HG02763 (cell line): Measurements from ENCODE around the gene TMC3.
"Not testable (repeated sequence)": the region's sequence is repeated elsewhere in the genome, so short reads cannot be mapped to it uniquely, and the experiment has no call there.

Experiments used
- ATAC-seq: cut with Tn5 transposase; IDR thresholded peaks from one replicate; pipeline ENCODE4 v1.9.1; 2021; ENCODE audit warnings: mild to moderate bottlenecking, moderate library complexity; ENCODE audit not compliant: unreplicated experiment

TMC3 gene

GRCh38 chr15:81373775-81374395 lies at the start of gene TMC3:
TSS of gene TMC3 (minus strand) at chr15:81374213. CDS start at chr15:81374077, 136 bp downstream.
- ATAC-seq: no peak

- ATAC-seq: no peak
These were observed 47.4 kb upstream of the TMC3 start for GRCh38 chr15:81421461-81421860.

DNA sequence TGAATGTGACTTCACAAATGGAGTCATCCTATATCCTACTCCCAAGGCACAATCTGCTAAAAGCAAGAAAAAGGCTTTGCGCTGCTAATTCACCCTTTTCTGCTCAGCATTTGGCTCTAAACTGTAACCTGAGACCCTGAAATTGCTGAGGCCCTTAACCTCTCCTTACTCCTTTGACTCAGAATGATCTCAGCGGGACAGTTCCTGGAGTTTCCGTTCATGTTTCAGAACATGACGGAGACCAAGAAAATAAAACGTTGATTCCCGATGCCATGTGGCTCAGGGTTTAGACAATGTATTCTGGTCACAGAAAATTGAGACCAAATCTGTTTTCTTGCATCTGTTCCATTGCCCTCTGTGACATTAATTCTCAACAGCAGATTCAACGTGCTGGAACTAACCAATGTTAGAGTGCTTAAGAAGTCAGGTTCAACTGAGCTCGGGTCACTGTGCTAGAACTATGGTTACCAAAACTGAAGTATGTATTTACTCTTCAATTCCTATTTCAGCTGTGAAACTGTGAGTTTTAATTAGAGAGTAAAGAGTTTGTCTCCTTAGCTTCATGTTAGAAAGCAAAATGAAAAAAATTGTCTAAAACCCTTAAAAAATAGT lies 45.4 kb upstream of the TMC3 start:
- ATAC-seq: no peak

GRCh38 chr15:81418891-81419290 lies 44.9 kb upstream of the TMC3 start:
- ATAC-seq: no peak

- no peak for ATAC-seq
These were observed 44.4 kb upstream of the TMC3 start for GRCh38 chr15:81418444-81418843.

GRCh38 chr15:81414274-81414968 lies 40.4 kb upstream of the TMC3 start:
- not testable (repeated sequence) for ATAC-seq

- no peak for ATAC-seq
These were observed 39.8 kb upstream of the TMC3 start for GRCh38 chr15:81413851-81414250.

DNA sequence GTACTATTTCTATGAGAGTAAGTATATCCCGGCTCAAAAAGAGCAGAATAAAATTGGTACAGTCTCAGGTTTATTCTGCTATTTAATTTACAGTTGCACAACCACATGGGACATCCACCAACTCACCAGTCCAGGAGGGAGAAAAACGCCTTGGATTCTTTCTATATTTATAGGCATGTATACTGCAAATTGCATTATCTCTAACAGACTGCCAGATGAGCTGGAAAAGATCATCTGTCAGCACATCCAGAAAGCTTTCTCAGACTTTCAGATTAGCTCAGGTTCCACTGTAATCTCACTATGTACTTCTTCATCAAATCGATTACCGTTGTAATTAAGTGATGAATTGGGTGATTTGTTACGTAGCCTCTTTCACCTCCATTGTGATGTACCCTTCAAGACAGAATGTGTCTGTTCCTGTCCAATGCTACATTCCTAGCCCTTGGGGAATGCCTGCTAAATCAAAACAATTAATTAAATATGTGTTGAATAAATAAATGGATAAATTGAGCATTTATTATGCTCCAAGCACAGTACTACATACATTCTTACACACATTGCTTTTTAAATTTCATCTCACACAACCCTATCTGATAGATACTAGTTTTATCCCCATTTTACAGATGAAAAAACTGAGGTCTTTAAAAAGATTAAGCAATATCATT lies 38.1 kb upstream of the TMC3 start:
- no peak for ATAC-seq

DNA sequence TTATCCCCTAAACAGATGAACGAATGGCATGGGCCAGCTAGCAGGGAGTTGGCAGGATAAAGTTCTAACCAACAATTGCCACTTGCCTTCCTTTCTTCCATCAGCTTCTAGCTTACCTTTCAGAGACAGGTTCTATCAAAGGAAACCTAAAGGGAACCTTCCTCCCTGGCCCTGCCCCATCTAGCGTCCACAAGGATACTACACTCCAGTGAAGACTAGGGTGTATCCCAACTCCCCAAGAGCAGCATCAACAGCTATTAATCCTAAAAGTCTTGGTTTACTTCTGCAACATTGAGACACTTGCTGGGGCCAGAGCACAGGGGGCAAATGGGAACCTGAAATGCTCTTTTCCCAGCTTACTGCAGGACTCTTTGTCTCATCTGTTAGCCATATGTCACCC lies 37.0 kb upstream of the TMC3 start:
- no peak for ATAC-seq

GRCh38 chr15:81410318-81410753 lies 36.3 kb upstream of the TMC3 start:
- no peak for ATAC-seq

DNA sequence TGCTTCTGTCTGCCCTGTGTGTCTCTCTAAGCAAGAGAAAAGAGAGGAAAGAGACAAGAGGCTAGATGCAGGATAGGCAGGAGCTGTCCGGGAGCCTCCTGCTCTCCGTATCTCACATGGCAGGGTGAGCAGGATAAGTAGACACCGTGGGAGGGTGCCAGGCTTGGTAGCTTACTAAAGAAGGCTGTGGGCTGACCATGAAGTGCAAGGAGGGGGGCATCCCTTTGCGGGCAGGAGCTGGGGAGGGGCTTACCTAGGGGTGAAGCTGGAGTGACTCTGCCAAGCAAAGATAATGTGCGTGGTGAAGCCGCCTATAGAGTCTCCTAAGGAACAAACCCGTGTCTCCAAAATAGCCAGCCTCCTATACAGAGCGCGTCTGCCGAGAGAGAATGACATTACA lies 33.7 kb upstream of the TMC3 start:
- ATAC-seq: no peak

- no peak for ATAC-seq
These were observed 33.2 kb upstream of the TMC3 start for GRCh38 chr15:81407176-81407575.

GRCh38 chr15:81400640-81401236 lies 26.7 kb upstream of the TMC3 start:
- no peak for ATAC-seq

GRCh38 chr15:81398910-81399551 lies 25.0 kb upstream of the TMC3 start:
- ATAC-seq: no peak

DNA sequence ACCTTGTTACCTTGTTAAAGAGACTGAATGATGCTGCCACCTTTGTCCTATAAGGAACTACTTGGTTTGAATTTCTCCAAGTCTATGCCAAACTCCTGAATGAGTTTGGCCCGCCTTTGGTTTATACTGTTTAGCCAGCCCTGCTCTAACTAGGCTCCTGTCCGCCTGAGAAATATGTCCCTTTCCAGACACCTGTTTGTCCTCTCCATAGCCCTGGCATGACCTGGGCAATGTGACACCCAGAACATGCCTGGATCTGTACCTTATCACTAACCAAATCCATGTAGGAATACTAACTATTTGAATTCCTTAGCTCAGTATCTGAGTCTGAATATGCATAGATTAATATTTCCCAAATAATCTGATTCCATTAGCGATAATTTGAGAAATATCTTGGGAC lies 24.4 kb upstream of the TMC3 start:
- ATAC-seq: no peak

GRCh38 chr15:81394603-81395002 lies 20.6 kb upstream of the TMC3 start:
- ATAC-seq: no peak

GRCh38 chr15:81391657-81392056 lies 17.6 kb upstream of the TMC3 start:
- no peak for ATAC-seq

- ATAC-seq: no peak
These were observed 14.4 kb upstream of the TMC3 start for GRCh38 chr15:81388436-81388770.

DNA sequence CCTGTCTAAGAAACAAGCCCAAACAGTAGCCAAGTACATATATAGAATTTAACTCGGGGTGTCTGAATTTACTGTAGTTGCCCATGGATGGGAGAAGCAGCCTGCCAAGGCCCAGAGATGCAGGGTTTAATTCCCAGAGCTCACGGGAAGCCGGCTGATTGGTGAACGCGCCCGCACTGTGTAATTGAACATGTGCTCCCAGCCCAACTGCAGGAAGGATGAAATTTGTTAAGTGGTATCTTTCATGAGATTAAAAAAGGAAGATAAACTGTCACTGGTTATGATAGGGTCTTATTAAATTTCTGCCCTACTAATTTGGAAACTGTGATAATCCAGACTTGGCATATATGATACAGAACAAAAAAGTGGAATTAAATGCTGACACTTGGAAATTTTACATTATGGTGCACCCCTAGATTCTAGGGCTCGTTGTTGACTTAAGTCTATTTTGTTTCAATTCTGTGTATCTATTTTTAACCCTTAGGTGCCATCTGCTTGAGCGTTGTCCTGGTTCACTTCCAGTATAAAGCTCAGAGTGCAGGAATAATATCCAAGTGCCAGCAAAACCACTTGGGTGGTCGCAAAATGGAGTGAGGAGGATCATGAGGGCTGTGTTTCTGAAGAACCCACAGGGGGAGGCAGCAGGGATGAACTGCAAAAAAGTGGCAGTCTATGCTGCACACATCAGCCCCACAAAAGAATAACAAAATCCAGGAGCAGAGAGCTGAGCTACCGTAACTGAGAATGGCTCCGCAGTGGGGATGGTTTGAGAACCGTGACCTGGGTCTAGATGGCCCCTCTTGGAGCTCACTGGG lies 13.8 kb upstream of the TMC3 start:
- ATAC-seq: no peak

DNA sequence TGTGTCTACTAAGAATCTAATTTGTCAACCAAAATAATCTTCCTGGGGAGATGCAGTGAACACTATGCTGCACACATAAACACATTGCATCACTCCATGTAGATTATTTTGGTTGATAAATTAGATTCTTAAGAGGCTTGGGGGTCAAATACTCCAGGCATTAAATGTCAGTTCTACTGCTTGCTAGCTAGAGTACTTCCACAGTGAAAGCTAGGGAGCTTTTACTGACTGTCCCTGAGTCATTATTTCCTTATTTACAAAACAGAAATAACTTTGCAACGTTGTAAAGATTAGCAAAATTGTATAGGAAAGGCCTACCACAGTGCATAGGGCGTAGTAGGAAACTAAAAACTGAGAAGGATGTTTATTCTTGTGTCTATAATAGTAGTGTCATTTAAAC lies 12.9 kb upstream of the TMC3 start:
- ATAC-seq: no peak
